Left forelimb (tissue), 1 donor: ENCODE data around the gene ANKDD1B.

Experiments
- DNase-seq: peaks from one replicate; pipeline ENCODE4 v3.0.0-alpha.2; 2018; ENCODE audit warnings: low spot score

ANKDD1B gene

GRCh38 chr5:75616971-75617621 lies 5.8 kb downstream of the ANKDD1B start:
- no peak for DNase-seq

DNA sequence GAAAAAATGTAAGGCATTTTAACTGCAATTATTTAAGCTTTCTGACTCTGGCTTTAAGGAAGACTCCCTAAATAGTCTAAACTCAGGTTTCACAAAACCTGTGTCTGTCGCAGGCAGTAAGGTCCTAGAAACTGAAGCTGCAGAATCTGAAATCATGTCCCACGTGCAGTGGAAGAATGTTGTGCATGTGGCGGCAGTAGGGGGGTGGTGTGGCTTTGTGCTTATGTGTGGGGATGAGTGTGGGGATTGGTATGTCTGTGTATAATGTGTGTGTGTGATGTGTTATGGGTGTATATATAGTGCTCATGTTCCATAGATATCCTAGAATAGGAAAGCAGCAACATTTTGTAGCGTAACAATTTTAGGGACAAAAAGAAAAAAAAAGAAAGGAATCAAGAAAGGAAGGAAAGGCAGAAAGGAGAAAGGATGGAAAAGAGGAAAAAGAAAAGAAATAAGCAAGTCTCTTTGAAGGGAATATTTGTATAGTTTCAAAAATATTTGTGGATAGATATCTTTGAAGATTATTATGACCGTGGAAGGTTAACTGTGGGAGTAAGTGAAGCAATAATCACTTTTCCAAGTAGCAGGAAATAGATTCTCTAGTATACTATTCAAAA lies 6.6 kb downstream of the ANKDD1B start:
- DNase-seq, result no peak

DNA sequence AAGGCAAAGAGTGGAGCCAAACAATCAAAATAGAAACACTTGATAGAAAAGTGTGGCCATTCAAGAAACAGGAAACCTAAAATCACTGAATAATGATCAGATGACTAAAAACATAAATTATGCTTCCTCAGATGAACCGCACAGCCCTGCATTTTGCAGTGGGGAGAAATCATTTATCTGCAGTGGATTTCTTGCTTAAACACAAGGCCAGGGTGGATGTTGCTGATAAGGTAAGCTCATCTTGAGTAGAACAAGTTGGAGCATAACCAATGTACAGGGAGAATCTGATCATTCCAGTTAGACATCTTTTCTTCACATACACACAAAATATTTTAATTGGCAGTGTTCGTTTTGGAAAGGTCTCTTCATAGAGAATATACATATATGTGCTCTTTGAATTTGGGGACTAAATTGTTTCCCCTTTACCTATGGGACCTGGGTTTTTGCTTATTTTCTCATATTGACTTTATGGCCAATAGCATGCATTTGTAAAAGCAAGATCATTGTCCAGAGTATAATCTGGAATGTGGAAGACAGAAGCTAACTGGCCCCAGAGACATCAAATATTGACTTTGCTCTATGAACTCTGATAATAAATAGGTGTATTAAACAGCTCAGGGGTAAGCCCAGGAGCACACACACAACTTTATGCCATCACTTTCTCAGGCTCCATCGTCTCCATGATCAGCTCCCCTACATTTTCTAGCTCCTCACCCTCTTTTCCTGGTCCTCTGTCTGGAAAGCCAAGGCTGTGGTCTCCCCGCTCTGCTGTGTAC lies 9.1 kb downstream of the ANKDD1B start:
- DNase-seq, result no peak

DNA sequence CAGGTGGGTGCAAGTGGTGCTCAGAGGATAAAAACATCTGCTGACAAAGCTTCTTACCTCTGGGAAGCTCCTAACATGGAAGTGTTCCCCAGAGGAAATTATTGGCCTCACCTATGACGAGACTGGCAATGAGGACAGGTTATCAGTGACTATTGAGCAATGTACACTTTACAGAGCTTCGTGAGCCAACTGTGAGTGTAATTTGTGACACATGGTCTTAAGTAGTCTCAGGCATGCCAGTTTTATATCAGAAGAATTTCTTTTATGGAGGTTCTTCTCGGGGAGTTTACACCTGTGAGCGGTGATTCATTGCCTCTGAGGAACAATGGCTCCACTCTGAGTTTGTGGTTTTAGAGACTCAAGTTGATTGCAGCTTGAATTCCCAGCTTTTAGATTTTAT lies 11.3 kb downstream of the ANKDD1B start:
- no peak for DNase-seq

- DNase-seq, result no peak
These were observed 12.6 kb downstream of the ANKDD1B start for GRCh38 chr5:75623846-75624245.

DNA sequence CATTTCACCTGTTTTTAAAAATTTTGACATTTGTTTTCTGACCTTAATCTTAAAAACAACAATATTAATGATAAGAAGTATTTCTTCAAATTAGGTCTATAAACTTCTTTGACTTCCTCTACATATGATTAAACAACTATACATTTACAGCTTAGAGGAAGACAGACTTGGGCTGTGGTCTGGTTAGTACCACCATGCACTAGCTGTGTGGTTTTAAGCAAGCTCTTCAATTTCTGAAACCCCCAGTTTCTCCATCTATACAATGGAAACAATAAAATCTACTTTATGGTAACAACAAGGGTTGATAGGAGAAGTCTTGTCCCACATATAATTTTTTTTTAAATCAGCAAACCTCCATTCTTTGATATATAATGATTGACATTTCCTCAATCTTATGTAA lies 15.7 kb downstream of the ANKDD1B start:
- DNase-seq, result no peak

- DNase-seq, result no peak
These were observed 16.5 kb downstream of the ANKDD1B start for GRCh38 chr5:75627801-75628200.

- no peak for DNase-seq
These were observed 19.6 kb downstream of the ANKDD1B start for GRCh38 chr5:75630875-75631274.

- no peak for DNase-seq
These were observed 21.1 kb downstream of the ANKDD1B start for GRCh38 chr5:75632321-75632720.

DNA sequence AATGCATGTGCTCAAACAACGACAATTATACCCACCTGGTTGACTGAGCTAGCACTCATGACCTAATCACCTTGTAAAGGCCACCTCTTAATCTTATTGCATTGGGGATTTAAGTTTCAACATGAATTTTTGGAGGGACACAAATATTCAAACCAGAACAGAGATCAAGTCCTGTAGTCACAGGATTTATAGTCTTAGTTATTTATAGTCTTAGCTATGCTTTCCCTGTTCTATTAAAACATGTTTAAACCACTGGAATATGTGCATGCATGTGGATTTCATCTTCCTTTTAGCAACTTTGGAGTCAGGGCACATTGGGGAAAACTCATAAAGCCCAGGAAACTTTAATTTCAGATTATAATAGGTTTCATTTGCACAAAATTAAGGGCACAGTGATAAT lies 26.7 kb downstream of the ANKDD1B start:
- DNase-seq, result no peak

GRCh38 chr5:75639535-75640311 lies 28.5 kb downstream of the ANKDD1B start:
- DNase-seq, result no peak

DNA sequence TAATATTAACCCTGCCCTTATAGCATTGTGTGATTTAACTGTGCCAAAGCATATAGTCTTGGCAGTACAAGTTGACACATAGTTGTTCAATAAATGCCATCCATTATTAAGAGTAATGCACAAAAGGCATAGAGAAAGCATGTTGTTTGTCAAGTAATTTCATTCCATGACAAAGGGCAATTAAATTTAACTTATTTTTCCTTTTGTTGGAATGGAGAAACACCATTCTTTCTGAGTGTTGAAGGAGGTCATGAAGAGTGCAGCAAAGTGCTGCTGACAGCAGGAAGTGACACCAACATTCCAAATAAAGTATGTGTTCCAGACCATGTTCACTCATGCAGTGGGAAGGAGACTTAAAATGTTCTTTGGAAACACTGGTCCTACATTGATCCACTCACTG lies 29.1 kb downstream of the ANKDD1B start:
- no peak for DNase-seq

GRCh38 chr5:75640826-75641225 lies 29.6 kb downstream of the ANKDD1B start:
- DNase-seq, result no peak

- no peak for DNase-seq
These were observed 37.5 kb downstream of the ANKDD1B start for GRCh38 chr5:75648712-75649111.

DNA sequence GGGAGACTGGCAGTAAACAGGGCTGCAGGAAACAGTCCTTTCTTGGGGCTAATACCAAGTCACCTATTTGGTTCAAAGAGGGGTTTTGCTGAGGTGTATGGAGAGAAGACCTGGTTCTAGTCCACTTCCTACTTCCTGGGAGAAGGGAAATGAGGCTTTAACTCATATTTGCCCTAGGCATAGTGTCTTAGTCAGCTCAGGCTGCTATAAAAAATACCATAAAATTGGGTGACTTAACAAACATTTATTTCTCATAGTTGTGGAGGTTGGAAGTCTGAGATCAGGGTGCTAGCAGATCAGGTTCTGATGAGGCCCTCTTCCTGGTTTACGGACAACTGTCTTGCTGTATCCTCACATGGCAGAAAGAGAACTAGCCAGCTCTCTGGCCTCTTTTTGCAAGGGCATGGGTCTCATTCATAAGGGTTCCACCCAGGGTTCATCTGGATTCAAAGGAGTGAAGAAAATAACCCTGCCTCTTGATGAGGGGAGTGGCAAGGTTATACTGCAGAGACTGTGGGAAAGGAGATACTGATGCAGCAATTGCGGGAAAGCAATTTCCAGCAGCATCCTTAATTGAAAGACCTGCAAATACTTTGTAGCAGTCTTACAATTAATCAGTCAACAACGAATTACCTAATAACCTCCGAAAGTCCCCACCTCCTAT lies 40.5 kb downstream of the ANKDD1B start:
- DNase-seq, result no peak

DNA sequence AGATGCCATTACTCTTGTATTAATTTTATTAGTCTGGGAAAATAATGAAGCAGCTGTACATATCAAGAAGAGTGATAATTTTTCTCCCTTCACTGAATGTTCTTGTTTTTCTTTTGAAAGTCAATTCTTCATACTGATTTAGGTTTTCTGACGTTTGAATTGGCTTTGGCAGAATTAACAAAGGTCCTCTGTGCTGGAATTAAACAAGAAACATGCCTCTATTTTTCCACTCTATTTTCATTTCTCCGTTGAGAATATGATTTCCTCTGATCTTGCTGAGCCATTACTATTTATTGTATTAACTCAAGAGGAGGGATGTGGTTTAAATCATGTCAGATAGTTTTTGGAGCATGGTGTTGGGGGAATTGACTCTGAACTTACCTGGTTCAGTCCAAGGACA lies 42.3 kb downstream of the ANKDD1B start:
- DNase-seq, result no peak

DNA sequence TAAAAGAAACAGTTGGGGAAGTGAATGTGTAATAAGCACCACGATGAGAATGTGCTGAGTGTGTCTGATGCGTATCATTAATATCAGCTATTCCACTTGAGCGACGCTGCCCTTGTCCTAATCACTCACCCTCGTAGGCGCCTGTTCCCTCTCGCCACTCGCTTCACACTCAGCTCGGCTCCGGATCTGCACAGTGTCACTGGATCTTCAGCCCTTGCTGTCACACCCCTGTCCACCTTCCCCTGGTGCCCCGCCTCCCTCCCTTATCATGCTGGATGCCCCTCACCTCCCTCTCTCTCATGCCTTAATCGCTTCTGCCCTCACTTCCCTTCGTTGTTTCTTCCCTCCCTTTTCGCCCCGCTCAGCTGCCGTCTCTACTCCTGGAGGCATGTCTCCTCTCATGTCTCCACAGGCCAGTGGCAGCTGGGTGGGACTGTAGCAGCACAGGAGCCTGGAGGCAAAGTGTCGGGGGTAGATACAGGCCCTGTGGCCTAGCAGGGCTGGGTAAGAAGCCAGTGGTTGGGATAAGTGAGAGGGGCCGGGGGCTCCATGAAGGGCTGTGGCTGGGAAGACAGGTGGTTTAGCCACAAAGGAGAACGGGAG lies 43.5 kb downstream of the ANKDD1B start:
- DNase-seq, result no peak

- DNase-seq, result no peak
These were observed 45.2 kb downstream of the ANKDD1B start for GRCh38 chr5:75656311-75657003.

GRCh38 chr5:75659791-75660450 lies 48.7 kb downstream of the ANKDD1B start:
- DNase-seq, result no peak

DNA sequence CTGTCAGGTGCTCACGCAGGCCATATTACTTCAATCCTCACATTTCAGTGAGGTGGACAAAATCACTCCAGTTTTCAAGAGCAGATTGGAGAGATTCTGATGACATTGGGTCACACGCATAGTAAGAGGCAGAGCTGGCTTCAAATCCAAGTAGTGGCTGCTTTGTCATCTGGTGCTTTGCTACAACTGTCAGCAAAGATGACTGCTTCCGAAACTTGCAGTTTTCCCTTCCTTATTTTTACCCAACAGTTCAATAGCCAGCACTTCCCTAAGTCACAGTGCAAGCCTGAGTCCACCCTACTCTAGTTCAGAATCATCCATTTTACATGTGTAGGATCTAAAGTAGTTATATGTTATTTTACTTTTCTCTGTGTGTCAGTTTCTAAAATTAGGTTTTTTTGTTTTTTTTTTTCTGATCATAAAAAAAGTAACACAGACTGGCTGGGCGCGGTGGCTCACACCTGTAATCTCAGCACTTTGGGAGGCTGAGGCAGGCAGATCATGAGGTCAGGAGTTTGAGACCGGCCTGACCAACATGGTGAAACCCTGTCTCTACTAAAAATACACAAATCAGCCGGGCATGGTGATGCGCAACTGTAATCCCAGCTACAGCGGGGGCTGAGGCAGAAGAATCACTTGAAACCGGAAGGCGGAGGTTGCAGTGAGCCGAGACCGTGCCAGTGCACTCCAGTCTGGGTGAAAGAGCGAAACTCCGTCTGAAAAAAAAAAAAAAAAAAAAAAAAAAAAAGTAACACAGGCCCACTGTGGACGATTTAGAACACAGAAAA lies 49.6 kb downstream of the ANKDD1B start:
- DNase-seq, result no peak
